Fibroblast of lung (primary cell): ENCODE measurements around the gene MAEA. TPM values are rescaled to one million over a fixed set of nuclear protein-coding genes. Genes with fewer than 3 reads are reported as not detected.
"Not testable (repeated sequence)": the region's sequence is repeated elsewhere in the genome, so short reads cannot be mapped to it uniquely, and the experiment has no call there.

Experiments
- DNase-seq, 2 donors: peaks; one replicate each; pipeline versions ENCODE4 v3.0.0 to v3.0.0-alpha.2; 2010; ENCODE audit warnings: low read depth in 2 of 2
- H2AFZ ChIP-seq: 2 replicates; pipeline ENCODE4 v1.5.1; 2012; ENCODE audit warnings: low read length, control low read depth, inconsistent platforms
- H3K27ac ChIP-seq: 2 replicates; pipeline ENCODE4 v1.5.1; 2011; ENCODE audit warnings: low read length, control low read depth; ENCODE audit not compliant: insufficient read depth
- H3K27me3 ChIP-seq: 2 replicates; pipeline ENCODE4 v1.5.1; 2011; ENCODE audit warnings: mild to moderate bottlenecking, low read length; ENCODE audit not compliant: control insufficient read depth, insufficient read depth
- H3K36me3 ChIP-seq: 2 replicates; pipeline ENCODE4 v1.5.1; 2011; ENCODE audit warnings: low read length; ENCODE audit not compliant: control insufficient read depth, insufficient read depth
- H3K4me1 ChIP-seq: 2 replicates; pipeline ENCODE4 v1.5.1; 2011; ENCODE audit warnings: low read length; ENCODE audit not compliant: control insufficient read depth, insufficient read depth; ENCODE audit errors: extremely low read depth
- H3K4me2 ChIP-seq: 2 replicates; pipeline ENCODE4 v1.5.1; 2011; ENCODE audit warnings: low read length, control low read depth; ENCODE audit not compliant: insufficient read depth; ENCODE audit errors: extremely low read depth
- H3K4me3 ChIP-seq, 4 experiments: fragments of 200-600 bp in 1 of 4; sonication (generic) in 1 of 4; replicated peaks in 1 of 4; 2 replicates each; pipeline ENCODE4 v1.5.1; 2011 to 2016; ENCODE audit warnings: low read length in 4 of 4, low read depth in 3 of 4, mild to moderate bottlenecking in 3 of 4, control low read depth in 2 of 4, inconsistent platforms in 1 of 4, mixed read lengths in 1 of 4; ENCODE audit not compliant: insufficient read depth in 1 of 4; ENCODE audit errors: control extremely low read depth in 1 of 4
- H3K79me2 ChIP-seq: 2 replicates; pipeline ENCODE4 v1.5.1; 2012; ENCODE audit warnings: mild to moderate bottlenecking, low read length, inconsistent platforms; ENCODE audit not compliant: control insufficient read depth, insufficient read depth
- H3K9ac ChIP-seq: 2 replicates; pipeline ENCODE4 v1.5.1; 2011; ENCODE audit warnings: mild to moderate bottlenecking, low read length, control low read depth; ENCODE audit not compliant: insufficient read depth
- H3K9me3 ChIP-seq: 2 replicates; pipeline ENCODE4 v1.5.1; 2012; ENCODE audit warnings: low read depth, low read length; ENCODE audit not compliant: control insufficient read depth, insufficient read depth
- H4K20me1 ChIP-seq: 2 replicates; pipeline ENCODE4 v1.5.1; 2011; ENCODE audit warnings: low read length; ENCODE audit not compliant: control insufficient read depth, insufficient read depth; ENCODE audit errors: extremely low read depth
- CTCF ChIP-seq, 2 donors: IDR thresholded peaks in 1 of 2; conservative IDR thresholded peaks in 1 of 2; 1 replicate in 1 of 2; 2 replicates in 1 of 2; pipeline ENCODE4 v1.5.1; 2011 to 2012; ENCODE audit warnings: low read length in 2 of 2, control low read depth in 1 of 2, inconsistent platforms in 1 of 2, low read depth in 1 of 2, mild to moderate bottlenecking in 1 of 2
- EZH2 ChIP-seq: IDR thresholded peaks from 2 replicates; pipeline ENCODE4 v1.5.1; 2012; ENCODE audit warnings: low read length, control low read depth, mild to moderate bottlenecking; ENCODE audit errors: missing control alignments
- polyA plus RNA-seq, 2 donors: library from polyadenylated mRNA; depleted of rRNA in 1 of 2; stranded (reverse) in 1 of 2; unstranded in 1 of 2; fragments of >200 nt; gene quantifications; 2 replicates each; pipeline ENCODE4 v1.2.1, GENCODE V29; 2011 to 2012; ENCODE audit warnings: missing spikeins in 1 of 2
- total RNA-seq: library from RNA; depleted of rRNA; stranded (reverse); fragments of >200 nt; gene quantifications from 2 replicates; pipeline ENCODE4 v1.2.1, GENCODE V29; 2014

Gene MAEA
- total and polyA plus RNA-seq, 2 donors (not counting 1 experiment from before 2014, with no cell fraction given) = 44.3 to 53.8 TPM

- DNase-seq = no peak
- Histone ChIP-seq H3K9me3 (no peaks in the 10 kb centered on the region), H3K36me3 (peaks cover 33% of the 10 kb centered on the region), H3K4me2 (no peak overlapping the region), H2AFZ (no peak overlapping the region), H3K4me3 (no peak overlapping the region), H3K4me1 (no peaks in the 10 kb centered on the region), H3K27ac (no peak overlapping the region), H3K79me2 (peaks cover 6% of the 10 kb centered on the region), H3K9ac (no peak overlapping the region), H4K20me1 (no peaks in the 10 kb centered on the region), H3K27me3 (no peaks in the 10 kb centered on the region)
- TF ChIP-seq CTCF (conservative IDR thresholded peaks at IDR 0.05 in 1 of 2, IDR thresholded peaks at IDR 0.05 in 1 of 2; ENCODE audit: low read depth in 1 of 2, low read length in 2 of 2) (no peak), EZH2 (no peak)
These were observed 43.0 kb downstream of the MAEA start for GRCh38 chr4:1332686-1333085.

GRCh38 chr4:1333256-1333655 is 43.6 kb downstream of the MAEA start:
- peaks cover 5% of the 10 kb centered on the region for H3K79me2 ChIP-seq
- H3K4me2 ChIP-seq = no peak overlapping the region
- no peak overlapping the region for H2AFZ ChIP-seq
- H3K27ac ChIP-seq = no peak overlapping the region
- H3K27me3 ChIP-seq = no peaks in the 10 kb centered on the region
- no peaks in the 10 kb centered on the region for H3K9me3 ChIP-seq
- TF ChIP-seq CTCF (conservative IDR thresholded peaks at IDR 0.05 in 1 of 2, IDR thresholded peaks at IDR 0.05 in 1 of 2; ENCODE audit: low read depth in 1 of 2, low read length in 2 of 2) = no peak
- TF ChIP-seq EZH2 = no peak
- H3K9ac ChIP-seq = no peak overlapping the region
- H3K4me1 ChIP-seq = no peaks in the 10 kb centered on the region
- H3K4me3 ChIP-seq = no peak overlapping the region
- H4K20me1 ChIP-seq = no peaks in the 10 kb centered on the region
- peaks cover 33% of the 10 kb centered on the region for H3K36me3 ChIP-seq
- no peak for DNase-seq

GRCh38 chr4:1333851-1334578 is 44.3 kb downstream of the MAEA start:
- not testable (repeated sequence) for H3K4me2 ChIP-seq, H4K20me1 ChIP-seq, H2AFZ ChIP-seq, H3K9me3 ChIP-seq, H3K4me3 ChIP-seq, H3K9ac ChIP-seq, H3K27me3 ChIP-seq, DNase-seq, H3K79me2 ChIP-seq, H3K27ac ChIP-seq, H3K4me1 ChIP-seq
- peaks cover 32% of the 10 kb centered on the region for H3K36me3 ChIP-seq
